ENCODE results near the gene GTF2H4. TPM values are rescaled to one million over a fixed set of nuclear protein-coding genes. Genes with fewer than 3 reads are reported as not detected.
"Not testable (repeated sequence)": the region's sequence is repeated elsewhere in the genome, so short reads cannot be mapped to it uniquely, and the experiment has no call there.

The GTF2H4 gene
- total and polyA plus RNA-seq, 2 experiments from 2014 or later: 13.6 to 15.2 TPM

- no peak for DNase-seq (ENCODE audit: low spot score)
- TF ChIP-seq EZH2phosphoT487 (IDR thresholded peaks at IDR 0.05; ENCODE audit: low read depth, severe bottlenecking, unreplicated experiment): no peak
- no peak for TF ChIP-seq CTCF (IDR thresholded peaks at IDR 0.05; ENCODE audit: poor library complexity)
- no peak for TF ChIP-seq EZH2 (IDR thresholded peaks at IDR 0.05; ENCODE audit: borderline replicate concordance)
- Histone ChIP-seq H3K4me3 (no peak overlapping the region), H4K20me1 (ENCODE audit: insufficient read depth, poor library complexity, severe bottlenecking) (no peaks in the 10 kb centered on the region), H3K9me3 (ENCODE audit: low read depth) (no peaks in the 10 kb centered on the region), H3K4me2 (no peak overlapping the region), H3K36me3 (replicated peaks; ENCODE audit: insufficient read depth, low read depth) (no peaks in the 10 kb centered on the region), H2AFZ (no peak overlapping the region), H3K9me2 (replicated peaks; ENCODE audit: insufficient read depth) (no peaks in the 10 kb centered on the region), H3K4me1 (ENCODE audit: insufficient read depth) (peaks cover 14% of the 10 kb centered on the region), H3K27ac (no peak overlapping the region), H3K27me3 (no peaks in the 10 kb centered on the region), H3K79me2 (no peaks in the 10 kb centered on the region)
- WGBS (ENCODE audit: low lambda C conversion rate, missing lambda C conversion rate): 89% methylated on average over 7 of the region's 7 CpGs
These were observed 9.0 kb downstream of the GTF2H4 start for GRCh38 chr6:30917041-30917440.

- WGBS (ENCODE audit: low lambda C conversion rate, missing lambda C conversion rate): 97% methylated on average over 8 of the region's 8 CpGs
- Histone ChIP-seq H3K27me3 (no peaks in the 10 kb centered on the region), H3K4me1 (ENCODE audit: insufficient read depth) (peaks cover 14% of the 10 kb centered on the region), H3K79me2 (no peaks in the 10 kb centered on the region), H3K27ac (no peak overlapping the region), H3K4me2 (no peak overlapping the region), H3K36me3 (replicated peaks; ENCODE audit: insufficient read depth, low read depth) (no peaks in the 10 kb centered on the region), H3K4me3 (no peak overlapping the region), H4K20me1 (ENCODE audit: insufficient read depth, poor library complexity, severe bottlenecking) (no peaks in the 10 kb centered on the region), H3K9me2 (replicated peaks; ENCODE audit: insufficient read depth) (no peaks in the 10 kb centered on the region), H3K9me3 (ENCODE audit: low read depth) (no peaks in the 10 kb centered on the region), H2AFZ (no peak overlapping the region)
- no peak for TF ChIP-seq CTCF (IDR thresholded peaks at IDR 0.05; ENCODE audit: poor library complexity)
- TF ChIP-seq EZH2phosphoT487 (IDR thresholded peaks at IDR 0.05; ENCODE audit: low read depth, severe bottlenecking, unreplicated experiment): no peak
- no peak for TF ChIP-seq EZH2 (IDR thresholded peaks at IDR 0.05; ENCODE audit: borderline replicate concordance)
- no peak for DNase-seq (ENCODE audit: low spot score)
These were observed 9.5 kb downstream of the GTF2H4 start for GRCh38 chr6:30917487-30917886.

- H3K4me2 ChIP-seq: no peak overlapping the region
- H3K27ac ChIP-seq: no peak overlapping the region
- H3K27me3 ChIP-seq: no peaks in the 10 kb centered on the region
- TF ChIP-seq EZH2 (IDR thresholded peaks at IDR 0.05; ENCODE audit: borderline replicate concordance): no peak
- TF ChIP-seq CTCF (IDR thresholded peaks at IDR 0.05; ENCODE audit: poor library complexity): no peak
- no peak for TF ChIP-seq EZH2phosphoT487 (IDR thresholded peaks at IDR 0.05; ENCODE audit: low read depth, severe bottlenecking, unreplicated experiment)
- H3K36me3 ChIP-seq (replicated peaks; ENCODE audit: insufficient read depth, low read depth): no peaks in the 10 kb centered on the region
- no peaks in the 10 kb centered on the region for H3K9me3 ChIP-seq (ENCODE audit: low read depth)
- WGBS (ENCODE audit: low lambda C conversion rate, missing lambda C conversion rate): 93% methylated on average over 8 of the region's 8 CpGs
- H4K20me1 ChIP-seq (ENCODE audit: insufficient read depth, poor library complexity, severe bottlenecking): no peaks in the 10 kb centered on the region
- H3K9me2 ChIP-seq (replicated peaks; ENCODE audit: insufficient read depth): no peaks in the 10 kb centered on the region
- no peak for DNase-seq (ENCODE audit: low spot score)
- H3K79me2 ChIP-seq: no peaks in the 10 kb centered on the region
- no peak overlapping the region for H3K4me3 ChIP-seq
- peaks cover 14% of the 10 kb centered on the region for H3K4me1 ChIP-seq (ENCODE audit: insufficient read depth)
- no peak overlapping the region for H2AFZ ChIP-seq
These were observed 10.7 kb downstream of the GTF2H4 start for GRCh38 chr6:30918670-30919069.

GRCh38 chr6:30922447-30922852 lies 14.4 kb downstream of the GTF2H4 start:
- no peak overlapping the region for H2AFZ ChIP-seq
- H3K4me2 ChIP-seq: no peak overlapping the region
- H3K79me2 ChIP-seq: no peaks in the 10 kb centered on the region
- no peak overlapping the region for H3K4me3 ChIP-seq
- H3K4me1 ChIP-seq (ENCODE audit: insufficient read depth): peaks cover 5% of the 10 kb centered on the region
- H3K36me3 ChIP-seq (replicated peaks; ENCODE audit: insufficient read depth, low read depth): no peaks in the 10 kb centered on the region
- H3K27ac ChIP-seq: no peak overlapping the region
- H3K27me3 ChIP-seq: no peaks in the 10 kb centered on the region
- DNase-seq (ENCODE audit: low spot score): no peak
- H3K9me3 ChIP-seq (ENCODE audit: low read depth): no peaks in the 10 kb centered on the region
- TF ChIP-seq EZH2 (IDR thresholded peaks at IDR 0.05; ENCODE audit: borderline replicate concordance): no peak
- no peak for TF ChIP-seq CTCF (IDR thresholded peaks at IDR 0.05; ENCODE audit: poor library complexity)
- TF ChIP-seq EZH2phosphoT487 (IDR thresholded peaks at IDR 0.05; ENCODE audit: low read depth, severe bottlenecking, unreplicated experiment): no peak
- 87% methylated on average over 7 of the region's 7 CpGs for WGBS (ENCODE audit: low lambda C conversion rate, missing lambda C conversion rate)
- no peaks in the 10 kb centered on the region for H4K20me1 ChIP-seq (ENCODE audit: insufficient read depth, poor library complexity, severe bottlenecking)
- no peaks in the 10 kb centered on the region for H3K9me2 ChIP-seq (replicated peaks; ENCODE audit: insufficient read depth)

GRCh38 chr6:30924040-30924627 lies 16.1 kb downstream of the GTF2H4 start:
- not testable (repeated sequence) for H3K36me3 ChIP-seq (replicated peaks; ENCODE audit: insufficient read depth, low read depth)

More at GRCh38 chr6:30924040-30924627, 16.1 kb downstream of the GTF2H4 start:
- H3K9me2 ChIP-seq (replicated peaks; ENCODE audit: insufficient read depth); H3K79me2 ChIP-seq; H3K4me3 ChIP-seq; DNase-seq (ENCODE audit: low spot score); H3K27ac ChIP-seq; H3K4me1 ChIP-seq (ENCODE audit: insufficient read depth); H3K9me3 ChIP-seq (ENCODE audit: low read depth); H2AFZ ChIP-seq; H4K20me1 ChIP-seq (ENCODE audit: insufficient read depth, poor library complexity, severe bottlenecking); H3K4me2 ChIP-seq; H3K27me3 ChIP-seq: not testable (repeated sequence)
- WGBS (ENCODE audit: low lambda C conversion rate, missing lambda C conversion rate): 89% methylated on average over 7 of the region's 9 CpGs

Data from hepatocyte (in vitro differentiated cells).